ENCODE measurements around the gene SH2D3A. TPM values are rescaled to one million over a fixed set of nuclear protein-coding genes. Genes with fewer than 3 reads are reported as not detected.
"Not testable (repeated sequence)": the region's sequence is repeated elsewhere in the genome, so short reads cannot be mapped to it uniquely, and the experiment has no call there.

The SH2D3A gene
- total RNA-seq, 1 donor from 2014 or later, result 0.15 TPM

GRCh38 chr19:6791237-6791636, 24.0 kb upstream of the SH2D3A start:
- DNase-seq (no peak), ATAC-seq (no peak)
- intact Hi-C loops (cut with micrococcal nuclease), result no loop called here

DNA sequence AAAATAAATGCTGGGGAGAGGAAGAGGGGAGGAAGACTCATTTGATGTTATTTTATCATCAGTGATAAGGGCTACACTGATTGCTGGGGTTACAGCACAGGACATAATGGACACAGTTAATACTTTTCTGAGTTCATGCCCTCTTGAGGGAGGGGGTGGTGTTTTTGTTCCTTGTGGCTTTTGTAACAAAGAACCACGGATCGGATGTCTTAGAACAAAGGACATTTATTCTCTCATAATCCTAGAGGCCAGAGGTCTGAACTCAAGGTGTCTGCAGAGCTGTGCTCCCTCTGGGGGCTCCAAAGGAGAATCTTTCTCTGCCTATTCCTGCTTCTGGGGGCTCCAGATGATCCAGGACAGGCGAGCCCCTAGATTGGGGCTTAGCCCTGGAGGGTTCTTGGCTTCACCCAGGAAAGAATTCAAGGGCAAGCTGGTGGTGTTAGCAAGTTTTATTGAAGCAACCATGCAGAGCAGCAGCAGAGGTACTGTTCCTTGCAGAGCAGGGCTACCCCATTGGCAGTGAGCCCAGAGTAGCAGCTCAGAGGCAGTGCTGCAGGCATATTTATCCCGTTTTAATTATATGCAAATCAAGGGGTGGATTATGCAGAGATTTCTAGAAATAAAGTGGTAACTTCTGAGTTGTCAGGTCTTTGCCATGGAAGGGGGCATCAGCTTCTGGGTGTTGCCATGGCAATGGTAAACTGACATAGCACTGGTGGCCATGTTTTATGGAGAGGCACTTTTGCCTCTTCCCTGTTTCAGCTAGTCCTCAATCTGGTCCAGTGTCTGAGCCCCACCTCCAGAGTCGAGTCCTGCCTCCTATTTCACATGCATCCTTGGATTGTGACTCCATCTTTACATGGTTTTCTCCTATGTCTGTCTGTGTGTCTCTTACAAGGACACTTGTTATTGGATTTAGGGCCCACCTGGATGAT, 23.2 kb upstream of the SH2D3A start:
- ATAC-seq (no peak), DNase-seq (no peak)
- intact Hi-C loops (cut with micrococcal nuclease), result no loop called here

DNA sequence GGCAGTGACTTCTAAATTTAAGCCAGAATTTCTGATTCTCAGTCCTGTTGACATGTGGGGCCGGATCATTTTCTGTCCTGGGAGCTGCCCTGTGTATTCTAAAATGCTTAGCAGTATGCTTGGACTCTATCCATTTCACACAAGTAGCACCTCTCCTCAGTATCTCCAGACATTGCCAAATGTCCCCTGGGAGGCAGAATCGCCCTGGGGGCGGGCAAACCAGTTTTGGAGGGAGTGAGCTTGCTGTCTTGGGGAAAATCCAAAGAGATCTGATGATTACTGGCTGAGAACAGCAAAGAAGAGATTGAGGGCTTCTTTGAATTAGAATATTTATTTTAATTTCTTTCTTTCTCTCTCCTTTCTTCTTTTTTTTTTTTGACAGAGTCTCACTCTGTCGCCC, 21.7 kb upstream of the SH2D3A start:
- intact Hi-C loops (cut with micrococcal nuclease), result no loop called here
- ATAC-seq, result no peak
- no peak for DNase-seq

DNA sequence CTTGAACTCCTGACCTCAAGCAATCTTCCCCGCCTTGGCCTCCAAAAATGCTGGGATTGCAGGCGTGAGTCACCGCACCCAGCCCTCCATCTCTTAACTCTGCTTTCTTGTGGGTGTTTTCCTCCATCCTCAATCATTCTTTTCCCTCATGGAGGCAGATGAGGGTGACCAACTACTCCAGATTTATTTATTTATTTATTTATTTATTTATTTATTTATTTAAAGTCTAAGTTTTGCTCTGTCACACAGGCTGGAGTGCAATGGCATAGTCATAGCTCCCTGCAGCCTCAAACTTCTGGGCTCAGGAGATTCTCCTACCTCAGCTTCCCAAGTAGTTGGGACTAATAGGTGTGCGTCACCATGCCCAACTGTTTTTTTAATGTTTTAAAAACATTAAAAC, 20.2 kb upstream of the SH2D3A start:
- DNase-seq (no peak), ATAC-seq (no peak)
- intact Hi-C loops (cut with micrococcal nuclease), result no loop called here

DNA sequence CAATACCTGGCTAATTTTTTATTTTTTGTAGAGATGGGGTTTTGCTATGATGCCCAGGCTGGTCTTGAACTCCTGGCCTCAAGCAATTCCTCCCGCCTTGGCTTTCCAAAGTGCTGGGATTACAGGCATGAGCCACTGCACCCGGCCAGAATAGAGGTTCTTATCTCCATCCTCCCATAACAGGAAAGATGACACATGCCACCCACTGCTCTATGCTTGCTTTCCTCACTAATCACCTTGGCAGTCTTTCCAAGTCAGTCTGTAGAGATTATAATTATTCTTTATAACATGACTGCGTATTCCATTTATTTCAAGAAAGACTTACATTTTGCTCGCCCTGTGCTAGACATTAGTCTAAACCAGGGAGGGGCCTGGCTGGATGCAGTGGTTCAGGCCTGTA, 12.0 kb upstream of the SH2D3A start:
- ATAC-seq (no peak), DNase-seq (no peak)
- intact Hi-C loops (cut with micrococcal nuclease), result no loop called here

GRCh38 chr19:6778386-6778785, 11.2 kb upstream of the SH2D3A start:
- intact Hi-C loops (cut with micrococcal nuclease), result no loop called here
- no peak for ATAC-seq

DNA sequence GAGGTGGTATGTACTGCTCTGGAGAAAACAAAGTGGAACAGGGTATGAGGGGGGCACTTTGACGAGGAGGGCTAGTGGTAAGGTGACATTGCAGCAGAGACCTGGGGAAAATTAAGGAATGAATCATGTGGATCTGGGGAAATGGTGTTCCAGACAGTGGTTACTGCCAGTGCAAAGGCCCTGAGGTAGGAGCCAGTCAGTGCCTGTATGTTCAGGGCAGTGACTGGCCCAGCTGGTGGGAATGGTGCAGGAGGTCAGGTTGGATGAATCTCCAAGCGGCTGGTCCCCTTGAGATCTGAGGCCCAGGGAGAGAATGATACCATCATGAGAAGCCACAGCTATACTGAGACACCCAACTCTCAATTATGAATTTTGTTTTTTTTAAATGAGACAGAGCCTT, 10.2 kb upstream of the SH2D3A start:
- ATAC-seq (no peak), DNase-seq (no peak)
- intact Hi-C loops (cut with micrococcal nuclease), result no loop called here

More at GRCh38 chr19:6778386-6778785, 11.2 kb upstream of the SH2D3A start:
- DNase-seq, result no peak

GRCh38 chr19:6776999-6777398, 9.8 kb upstream of the SH2D3A start:
- no peak for DNase-seq
- ATAC-seq, result no peak
- intact Hi-C loops (cut with micrococcal nuclease), result no loop called here

DNA sequence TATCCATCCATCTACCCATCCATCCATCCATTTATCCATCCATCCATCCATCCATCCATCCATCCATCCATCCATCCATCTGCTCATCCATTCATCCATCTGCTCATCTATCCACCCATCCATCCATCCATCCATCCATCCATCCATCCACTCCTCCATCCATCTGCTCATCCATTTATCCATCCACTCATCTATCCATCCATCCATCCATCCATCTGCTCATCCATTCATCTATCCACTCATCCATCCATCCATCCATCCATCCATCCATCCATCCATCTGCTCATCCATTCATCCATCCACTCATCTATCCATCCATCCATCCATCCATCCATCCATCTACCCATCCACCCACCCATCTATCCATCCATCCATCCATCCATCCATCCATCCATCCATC, 8.8 kb upstream of the SH2D3A start:
- intact Hi-C loops (cut with micrococcal nuclease); DNase-seq; ATAC-seq: not testable (repeated sequence)

GRCh38 chr19:6774821-6775707, 7.8 kb upstream of the SH2D3A start:
- DNase-seq (no peak), ATAC-seq (peak; percentile 50)
- intact Hi-C loops (cut with micrococcal nuclease), result no loop called here

DNA sequence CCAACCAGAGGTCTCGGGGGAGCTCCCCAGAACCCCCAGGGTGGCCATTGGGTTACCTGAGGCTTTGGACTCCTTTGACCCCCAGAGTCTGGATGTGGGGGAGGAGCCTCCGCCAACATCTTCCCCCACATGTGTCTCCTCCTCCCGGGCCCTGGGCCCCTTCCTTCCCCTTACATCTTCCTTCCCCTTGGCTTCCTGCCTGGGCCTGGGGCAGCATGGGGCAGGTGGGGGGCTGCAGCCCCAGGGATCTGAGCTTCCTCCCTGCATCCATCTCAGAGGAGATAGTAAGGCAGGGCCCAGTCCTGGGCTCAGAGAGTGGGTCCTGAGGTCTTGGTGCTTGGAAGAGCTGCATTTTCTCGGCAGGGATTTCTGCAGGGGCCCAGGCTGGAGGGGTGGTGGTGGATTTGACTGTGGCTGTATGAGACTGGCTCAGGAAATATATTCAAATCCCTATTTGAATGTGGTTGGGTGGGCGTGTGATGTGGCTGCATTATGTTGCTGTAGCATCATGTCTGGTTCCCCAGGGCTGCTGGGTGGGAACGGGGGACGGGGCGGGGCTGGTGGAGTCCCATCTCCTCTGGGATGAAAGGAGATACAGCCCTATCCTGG, 6.2 kb upstream of the SH2D3A start:
- DNase-seq (peak; percentile 63), ATAC-seq (peak; percentile 79)
- intact Hi-C loops (cut with micrococcal nuclease), result no loop called here

GRCh38 chr19:6772866-6773322, 5.7 kb upstream of the SH2D3A start:
- intact Hi-C loops (cut with micrococcal nuclease), result no loop called here
- DNase-seq, result no peak
- no peak for ATAC-seq

- intact Hi-C loops (cut with micrococcal nuclease), result no loop called here
- ATAC-seq (peak; percentile 79), DNase-seq (peak; percentile 70)
These were observed 5.0 kb upstream of the SH2D3A start, which contains the start of gene VAV1 for GRCh38 chr19:6772028-6772865. VAV1 (plus strand) TSS chr19:6772708; CDS start chr19:6772808, 100 bp downstream.

DNA sequence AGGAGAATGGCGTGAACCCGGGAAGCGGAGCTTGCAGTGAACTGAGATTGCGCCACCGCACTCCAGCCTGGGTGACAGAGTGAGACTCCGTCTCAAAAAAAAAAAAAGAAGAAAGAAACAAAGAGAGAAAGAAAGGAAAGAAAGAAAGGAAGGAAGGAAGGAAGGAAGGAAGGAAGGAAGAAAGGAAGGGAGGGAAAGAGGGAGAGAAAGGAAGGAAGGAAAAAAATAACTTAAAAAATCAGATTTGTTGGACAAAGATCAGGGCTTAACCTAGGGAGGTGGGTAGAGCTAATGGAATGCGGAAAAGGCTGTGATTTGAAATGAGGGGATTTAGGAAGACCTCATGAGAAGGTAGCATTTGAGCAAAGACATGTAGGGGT, 4.4 kb upstream of the SH2D3A start:
- DNase-seq; intact Hi-C loops (cut with micrococcal nuclease); ATAC-seq: not testable (repeated sequence)

DNA sequence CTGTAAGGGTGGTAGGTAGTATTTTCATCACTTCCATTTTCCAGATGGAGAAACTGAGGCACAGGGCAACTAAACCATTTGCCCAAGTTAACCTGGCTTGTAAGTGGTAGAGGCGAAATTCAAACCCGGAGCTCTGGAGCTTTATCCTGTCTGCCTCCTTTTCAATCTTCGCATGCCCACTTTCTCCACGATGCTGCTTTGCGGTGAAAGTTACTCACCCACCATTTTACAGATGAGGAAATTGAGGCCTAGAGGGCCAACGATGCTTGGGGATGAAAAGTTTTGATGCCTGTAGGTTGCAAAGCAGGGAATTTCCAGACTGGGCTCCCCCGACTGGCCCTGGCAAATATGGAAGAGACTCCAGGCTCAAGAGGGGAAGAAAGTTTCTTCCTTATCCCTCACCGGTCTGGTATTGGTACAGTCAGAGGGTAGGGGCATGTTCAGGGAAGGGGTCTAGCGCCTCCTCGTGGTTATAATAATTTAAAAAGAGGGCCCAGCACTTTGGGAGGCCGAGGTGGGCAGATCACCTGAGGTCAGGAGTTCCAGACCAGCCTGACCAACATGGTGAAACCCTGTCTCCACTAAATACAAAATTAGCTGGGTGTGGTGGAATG, 1.9 kb upstream of the SH2D3A start:
- ATAC-seq (no peak), DNase-seq (no peak)
- intact Hi-C loops (cut with micrococcal nuclease), result no loop called here

DNA sequence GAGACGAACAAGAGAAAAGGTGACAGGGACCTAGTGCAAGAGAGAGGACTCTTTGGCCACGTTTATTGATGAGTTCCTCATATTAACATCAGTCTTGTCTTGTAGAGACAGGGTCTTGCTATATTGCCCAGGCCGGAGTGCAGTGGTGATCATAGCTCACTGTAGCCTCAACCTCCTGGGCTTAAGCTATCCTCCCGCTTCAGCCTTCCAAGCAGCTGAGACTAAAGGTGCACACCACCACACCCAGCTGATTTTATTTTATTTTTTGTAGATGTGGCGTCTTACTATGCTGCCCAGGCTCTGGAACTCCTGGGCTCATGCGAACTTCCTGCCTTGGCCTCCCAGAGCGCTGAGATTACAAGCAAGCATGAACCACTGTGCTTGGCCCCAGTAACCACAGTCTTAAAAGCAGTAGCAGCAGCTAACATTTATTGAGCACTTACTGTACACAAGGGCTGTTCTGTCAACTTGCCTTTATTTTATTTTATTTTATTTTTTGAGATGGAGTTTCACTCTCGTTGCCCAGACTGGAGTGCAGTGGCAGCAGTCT, 1.1 kb upstream of the SH2D3A start:
- ATAC-seq (no peak), DNase-seq (no peak)
- intact Hi-C loops (cut with micrococcal nuclease), result no loop called here

DNA sequence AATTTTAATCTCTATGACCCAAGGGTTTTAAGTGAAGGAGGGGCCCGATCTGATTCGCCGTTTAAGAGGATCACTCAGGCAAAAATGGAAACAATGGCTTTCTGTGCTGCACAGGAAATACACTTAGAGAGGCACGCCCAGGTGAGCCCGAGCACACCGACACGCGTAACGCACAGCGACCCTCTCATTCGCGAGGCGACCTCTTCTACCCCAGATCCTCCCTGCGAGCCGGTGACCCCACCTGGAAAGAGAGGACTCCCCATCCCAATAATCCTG, 216 bp downstream of the SH2D3A start:
- ATAC-seq (no peak), DNase-seq (no peak)
- intact Hi-C loops (cut with micrococcal nuclease), result no loop called here

DNA sequence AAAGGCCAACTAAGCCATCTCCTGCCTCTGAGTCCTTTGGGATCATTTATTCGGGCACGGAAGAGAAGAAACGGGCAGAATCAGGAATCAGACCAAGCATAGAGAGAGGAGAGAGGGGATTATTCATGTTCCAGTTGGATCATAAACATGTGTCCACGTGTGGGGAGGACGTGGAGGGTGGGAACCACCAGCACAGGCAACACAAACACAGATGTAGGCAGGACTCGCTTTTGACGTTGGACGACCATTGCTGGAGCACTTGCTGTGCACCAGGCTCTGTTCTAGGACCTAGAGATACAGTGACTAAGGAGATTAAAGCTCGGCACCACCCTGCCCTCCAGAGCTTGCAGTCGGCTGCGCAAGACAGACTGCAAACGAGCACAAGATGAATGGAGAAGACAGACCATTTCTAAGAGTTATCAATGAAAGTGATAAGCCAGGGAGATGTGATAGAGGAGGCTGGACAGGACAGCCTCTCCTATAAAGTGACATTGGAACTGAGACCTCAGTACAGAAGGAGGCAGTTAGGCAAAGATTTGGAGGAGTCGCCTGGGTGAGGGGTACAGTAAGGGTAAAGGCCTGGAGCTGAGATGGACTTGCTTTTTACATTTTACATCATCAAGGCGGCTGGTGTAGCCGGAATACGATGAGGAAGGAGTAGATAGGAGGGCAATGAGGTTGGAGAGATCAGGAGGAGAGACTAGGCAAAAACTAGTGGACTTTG, 716 bp downstream of the SH2D3A start:
- intact Hi-C loops (cut with micrococcal nuclease), result no loop called here
- ATAC-seq (no peak), DNase-seq (no peak)
